SU-DHL-6 (cell line): Measurements from ENCODE around the gene PTPRA.

ENCODE experiments used
- EZH2phosphoT487 ChIP-seq: fragments of 200-600 bp; sonication (generic), shearing (Covaris generic); conservative IDR thresholded peaks from 2 replicates; pipeline ENCODE4 v1.6.1; 2018; ENCODE audit warnings: mild to moderate bottlenecking, antibody characterized with exemption, low read length, moderate library complexity, mixed read lengths
- TF ChIP-seq, protein P1 (sequence below): fragments of 200-600 bp; sonication (generic); IDR thresholded peaks from one replicate; pipeline ENCODE4 v1.5.1; 2017; ENCODE audit warnings: antibody characterized with exemption, mild to moderate bottlenecking, low read length, moderate library complexity; ENCODE audit not compliant: insufficient read depth, poor library complexity, severe bottlenecking

GRCh38 chr20:2833761-2834160, 39.5 kb upstream of the PTPRA start:
- TF ChIP-seq, protein P1, sequence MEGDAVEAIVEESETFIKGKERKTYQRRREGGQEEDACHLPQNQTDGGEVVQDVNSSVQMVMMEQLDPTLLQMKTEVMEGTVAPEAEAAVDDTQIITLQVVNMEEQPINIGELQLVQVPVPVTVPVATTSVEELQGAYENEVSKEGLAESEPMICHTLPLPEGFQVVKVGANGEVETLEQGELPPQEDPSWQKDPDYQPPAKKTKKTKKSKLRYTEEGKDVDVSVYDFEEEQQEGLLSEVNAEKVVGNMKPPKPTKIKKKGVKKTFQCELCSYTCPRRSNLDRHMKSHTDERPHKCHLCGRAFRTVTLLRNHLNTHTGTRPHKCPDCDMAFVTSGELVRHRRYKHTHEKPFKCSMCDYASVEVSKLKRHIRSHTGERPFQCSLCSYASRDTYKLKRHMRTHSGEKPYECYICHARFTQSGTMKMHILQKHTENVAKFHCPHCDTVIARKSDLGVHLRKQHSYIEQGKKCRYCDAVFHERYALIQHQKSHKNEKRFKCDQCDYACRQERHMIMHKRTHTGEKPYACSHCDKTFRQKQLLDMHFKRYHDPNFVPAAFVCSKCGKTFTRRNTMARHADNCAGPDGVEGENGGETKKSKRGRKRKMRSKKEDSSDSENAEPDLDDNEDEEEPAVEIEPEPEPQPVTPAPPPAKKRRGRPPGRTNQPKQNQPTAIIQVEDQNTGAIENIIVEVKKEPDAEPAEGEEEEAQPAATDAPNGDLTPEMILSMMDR, result no peak
- TF ChIP-seq EZH2phosphoT487, result no peak
